Brain microvascular endothelial cell (primary cell): Measurements from ENCODE around the gene CAPSL.
"Not testable (repeated sequence)": the region's sequence is repeated elsewhere in the genome, so short reads cannot be mapped to it uniquely, and the experiment has no call there.

ENCODE experiments used
- DNase-seq: peaks from one replicate; pipeline ENCODE4 v3.0.0-alpha.2; 2020
- H3K27ac ChIP-seq: fragments of 250-450 bp; sonication (Bioruptor Pico); 2 replicates; pipeline ENCODE4 v1.5.1; 2020; ENCODE audit warnings: mild to moderate bottlenecking, moderate library complexity
- H3K27me3 ChIP-seq: fragments of 250-450 bp; sonication (Bioruptor Pico); replicated peaks from 2 replicates; pipeline ENCODE4 v1.5.1; 2020; ENCODE audit warnings: mild to moderate bottlenecking
- H3K36me3 ChIP-seq: fragments of 250-450 bp; sonication (Bioruptor Pico); replicated peaks from 2 replicates; pipeline ENCODE4 v1.5.1; 2020; ENCODE audit warnings: mild to moderate bottlenecking
- H3K4me3 ChIP-seq: 2 replicates; pipeline ENCODE4 v1.5.1; 2011; ENCODE audit warnings: low read depth, mild to moderate bottlenecking, control low read depth, low read length, moderate library complexity
- CTCF ChIP-seq: IDR thresholded peaks from 2 replicates; pipeline ENCODE4 v1.5.1; 2011; ENCODE audit warnings: low read depth, mild to moderate bottlenecking, moderate library complexity, low read length, control low read depth, inconsistent platforms; ENCODE audit errors: missing control alignments
- in situ Hi-C: cut with HindIII; loops from 2 replicates; pipeline ENCODE4 v1.10.0; 2017; ENCODE audit warnings: low sequenced_read_pairs, low pct_ligation_motif_present

CAPSL gene

GRCh38 chr5:35894131-35894530 is 44.3 kb downstream of the CAPSL start:
- no peak overlapping the region for H3K4me3 ChIP-seq
- H3K27me3 ChIP-seq: no peaks in the 10 kb centered on the region
- in situ Hi-C loops: no loop called here
- no peaks in the 10 kb centered on the region for H3K36me3 ChIP-seq
- no peak for TF ChIP-seq CTCF
- no peak for DNase-seq
- no peak overlapping the region for H3K27ac ChIP-seq

- in situ Hi-C loops, H3K27ac ChIP-seq, H3K36me3 ChIP-seq, H3K27me3 ChIP-seq, DNase-seq, H3K4me3 ChIP-seq: not testable (repeated sequence)
Observed at GRCh38 chr5:35892799-35893198, 45.6 kb downstream of the CAPSL start.

GRCh38 chr5:35890021-35891020 is 48.1 kb downstream of the CAPSL start:
- DNase-seq: no peak
- Histone ChIP-seq H3K27ac (no peak overlapping the region), H3K4me3 (no peak overlapping the region), H3K27me3 (no peaks in the 10 kb centered on the region), H3K36me3 (no peaks in the 10 kb centered on the region)
- TF ChIP-seq CTCF: no peak
- in situ Hi-C loops: no loop called here

GRCh38 chr5:35887321-35888100 is 50.9 kb downstream of the CAPSL start:
- H3K36me3 ChIP-seq: no peaks in the 10 kb centered on the region
- TF ChIP-seq CTCF: no peak
- H3K4me3 ChIP-seq: no peak overlapping the region
- in situ Hi-C loops: no loop called here
- H3K27ac ChIP-seq: no peak overlapping the region
- no peak for DNase-seq
- H3K27me3 ChIP-seq: no peaks in the 10 kb centered on the region

GRCh38 chr5:35886381-35886780 is 52.0 kb downstream of the CAPSL start:
- H3K27me3 ChIP-seq: no peaks in the 10 kb centered on the region
- no peak overlapping the region for H3K27ac ChIP-seq
- no peak for TF ChIP-seq CTCF
- in situ Hi-C loops: no loop called here
- H3K4me3 ChIP-seq: no peak overlapping the region
- no peaks in the 10 kb centered on the region for H3K36me3 ChIP-seq
- DNase-seq: no peak

GRCh38 chr5:35884773-35885172 is 53.6 kb downstream of the CAPSL start:
- no peak for TF ChIP-seq CTCF
- Histone ChIP-seq H3K36me3 (no peaks in the 10 kb centered on the region), H3K27me3 (no peaks in the 10 kb centered on the region), H3K4me3 (no peak overlapping the region), H3K27ac (no peak overlapping the region)
- DNase-seq: no peak
- in situ Hi-C loops: no loop called here
